Right ventricle myocardium superior (tissue), 1 donor: Measurements from ENCODE around the gene PLSCR5. TPM values are rescaled to one million over a fixed set of nuclear protein-coding genes. Genes with fewer than 3 reads are reported as not detected.

Experiments used
- ATAC-seq: fragments of 200-7000 bp; cut with Tn5 transposase; one replicate; pipeline ENCODE4 v1.9.1; 2020; ENCODE audit warnings: mild to moderate bottlenecking; ENCODE audit not compliant: poor library complexity
- DNase-seq: peaks from one replicate; pipeline ENCODE4 v3.0.0-alpha.2; 2020
- intact Hi-C: fragments of 100-400 bp; cut with DNase I; formaldehyde crosslinking; loops from one replicate; pipeline ENCODE4 v1.11.2; 2022
- long read RNA-seq: library from polyadenylated mRNA; unstranded; transcript quantifications from one replicate; pipeline ENCODE4 v2.0.0, GENCODE V29; 2021
- total RNA-seq: library from RNA; stranded (reverse); fragmentation: NEBNext Ultra II Directional; extraction: Animal tissue kit (Norgen Biotek cat#: 25700); gene quantifications from one replicate; pipeline ENCODE4 v1.2.1, GENCODE V29; 2021
- donor health status: DM: no; HTN: yes; CAD: no; lungs with severe emphysema.

Gene PLSCR5
- total RNA-seq, result not detected
- long read RNA-seq, result 0 reads

GRCh38 chr3:146605106-146605505, at the start of gene PLSCR5:
PLSCR5 (minus strand) TSS chr3:146605346; CDS start chr3:146605212, 134 bp downstream.
- intact Hi-C loops, result no loop called here
- DNase-seq (no peak), ATAC-seq (no peak)

DNA sequence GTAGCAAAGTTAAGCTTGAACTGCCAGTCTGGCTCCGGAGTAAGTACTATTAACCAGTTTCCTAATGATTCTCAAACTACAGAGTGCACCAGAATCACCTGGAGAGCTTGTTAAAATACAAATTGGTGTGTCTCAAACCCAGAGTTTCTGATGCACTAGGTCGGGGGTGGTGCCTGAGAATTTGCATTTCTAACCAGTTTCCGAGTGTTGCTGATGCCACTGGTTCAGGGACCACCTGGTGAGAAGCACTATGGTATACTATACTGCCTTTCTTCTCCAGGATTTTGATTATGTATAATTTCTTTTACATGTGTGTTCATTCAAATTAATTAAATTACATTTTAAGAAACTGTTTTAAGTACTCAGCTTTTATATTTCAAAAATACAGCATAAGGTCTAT, 48.8 kb upstream of the PLSCR5 start:
- no peak for ATAC-seq
- no peak for DNase-seq
- intact Hi-C loops, result loop anchor here (10.0 kb wide), 1 partner anchor 1261 kb away; no protein-coding TSS in a partner anchor

GRCh38 chr3:146650691-146651442, 45.7 kb upstream of the PLSCR5 start:
- intact Hi-C loops, result loop anchor here (10.0 kb wide), 1 partner anchor 1264 kb away; no protein-coding TSS in a partner anchor
- ATAC-seq (no peak), DNase-seq (no peak)

- ATAC-seq (no peak), DNase-seq (no peak)
- intact Hi-C loops, result no loop called here
These were observed 41.1 kb upstream of the PLSCR5 start for GRCh38 chr3:146646261-146646660.

DNA sequence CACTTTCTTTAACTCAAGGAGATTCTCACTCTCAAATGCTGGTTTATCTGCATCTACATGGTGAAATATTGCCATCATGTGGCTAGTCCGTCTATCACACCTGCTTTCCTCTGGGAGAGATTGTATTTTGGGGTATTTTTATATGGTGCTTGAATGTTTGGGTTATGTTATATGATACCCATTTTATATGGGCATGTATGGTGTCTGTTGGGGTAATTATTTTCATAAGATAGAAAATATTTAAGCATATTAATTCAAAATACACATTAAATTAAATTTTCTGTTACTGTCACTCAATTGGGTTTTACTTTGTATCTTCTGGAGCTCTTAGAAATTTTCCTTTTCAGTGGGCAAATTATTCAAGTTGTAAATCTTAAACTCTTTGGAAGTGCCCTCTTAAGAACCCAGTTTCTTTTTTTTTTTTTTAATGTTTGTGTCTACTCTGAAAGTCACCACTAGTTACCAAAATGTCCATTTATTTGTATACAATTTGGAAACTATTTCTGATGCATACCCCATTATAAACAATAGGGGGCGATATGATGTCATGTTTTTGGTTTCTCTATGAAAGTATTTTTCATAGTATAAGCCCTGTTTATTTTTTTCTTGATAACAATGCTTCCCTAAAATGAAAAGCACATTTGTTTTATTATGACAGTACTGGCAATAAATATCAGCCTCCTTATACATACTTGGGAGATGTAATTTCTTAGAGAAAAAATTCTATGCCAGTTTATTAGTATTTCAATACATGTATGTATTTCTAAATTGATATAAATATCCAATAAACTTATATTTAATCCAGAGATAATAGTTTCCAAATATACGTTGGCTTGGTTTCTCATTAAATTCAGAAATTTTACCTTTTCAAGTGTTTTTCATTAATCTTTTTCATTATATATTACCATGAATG, 36.1 kb upstream of the PLSCR5 start:
- DNase-seq (no peak), ATAC-seq (no peak)
- intact Hi-C loops, result no loop called here

GRCh38 chr3:146640361-146640760, 35.2 kb upstream of the PLSCR5 start:
- intact Hi-C loops, result no loop called here
- no peak for ATAC-seq
- DNase-seq, result no peak

DNA sequence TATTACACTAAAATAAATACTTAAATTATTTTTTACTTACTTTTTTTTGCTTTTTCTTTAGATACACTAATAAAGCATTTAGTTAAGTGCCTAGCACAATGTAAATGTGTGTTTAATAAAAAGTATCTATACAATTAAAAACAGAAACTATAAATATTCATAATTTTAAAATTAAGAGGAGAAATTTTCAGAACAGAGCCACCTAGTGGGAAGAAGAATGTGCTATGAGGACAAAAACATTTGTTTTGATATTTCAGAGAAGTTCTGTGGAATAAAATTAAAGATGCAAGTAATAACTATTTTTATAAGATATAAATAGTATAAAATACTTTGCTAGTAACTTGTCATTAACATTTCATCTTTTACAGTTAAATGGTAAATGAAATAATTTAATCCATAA, 33.6 kb upstream of the PLSCR5 start:
- DNase-seq, result no peak
- intact Hi-C loops, result no loop called here
- no peak for ATAC-seq

DNA sequence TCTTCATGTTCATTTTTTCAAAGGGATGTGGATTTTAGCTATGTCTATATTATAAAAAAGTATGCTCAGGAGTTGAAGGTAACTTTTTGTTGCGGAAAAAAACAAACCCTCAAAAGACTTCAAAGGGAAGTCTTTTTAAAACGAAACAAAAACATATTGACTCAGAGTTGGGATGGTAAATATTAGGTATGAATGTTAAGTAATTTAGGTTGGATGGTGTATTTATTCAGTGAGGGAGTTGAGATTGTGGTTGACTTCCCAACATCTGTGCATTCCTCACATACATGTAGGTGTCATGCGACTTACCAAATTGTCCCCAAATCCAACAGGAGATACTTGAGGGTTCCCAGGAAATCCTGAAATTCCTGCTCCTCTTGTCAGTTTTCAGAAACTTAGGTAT, 32.7 kb upstream of the PLSCR5 start:
- intact Hi-C loops, result no loop called here
- ATAC-seq, result no peak
- no peak for DNase-seq

DNA sequence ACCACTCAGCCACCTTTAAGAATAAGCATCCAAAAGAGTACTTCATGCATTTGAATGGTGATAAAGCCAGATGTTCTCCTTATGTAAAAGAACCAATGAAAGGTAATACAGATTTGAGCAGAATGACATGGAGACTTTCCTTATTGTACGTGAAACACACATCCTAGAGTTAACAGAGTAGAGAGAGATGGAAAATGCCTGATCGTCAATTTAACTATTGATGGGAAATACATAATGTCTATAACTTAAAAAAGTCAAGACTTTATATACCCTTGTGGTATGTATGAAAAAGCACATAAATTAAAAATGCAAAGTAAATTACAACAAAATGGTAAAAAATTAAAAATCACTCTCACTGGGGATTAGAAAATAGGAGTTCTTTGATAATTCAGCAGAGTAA, 31.7 kb upstream of the PLSCR5 start:
- ATAC-seq, result no peak
- intact Hi-C loops, result no loop called here
- no peak for DNase-seq

DNA sequence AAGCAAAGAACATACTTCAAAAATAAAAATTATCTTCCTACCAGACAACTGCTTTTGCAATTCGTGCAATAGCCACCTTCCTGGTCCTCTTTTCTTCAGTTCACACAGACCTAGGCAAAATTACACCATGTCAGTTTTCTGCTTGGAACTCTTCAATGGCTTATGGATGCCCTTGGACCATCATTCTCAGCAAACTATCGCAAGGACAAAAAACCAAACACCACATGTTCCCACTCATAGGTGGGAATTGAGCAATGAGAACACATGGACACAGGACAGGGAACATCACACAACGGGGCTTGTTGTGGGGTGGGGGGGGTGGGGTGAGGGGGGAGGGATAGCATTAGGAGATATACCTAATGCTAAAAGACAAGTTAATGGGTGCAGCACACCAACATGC, 29.2 kb upstream of the PLSCR5 start:
- DNase-seq (no peak), ATAC-seq (no peak)
- intact Hi-C loops, result no loop called here

- no peak for DNase-seq
- no peak for ATAC-seq
- intact Hi-C loops, result no loop called here
These were observed 23.5 kb upstream of the PLSCR5 start for GRCh38 chr3:146628671-146629070.

DNA sequence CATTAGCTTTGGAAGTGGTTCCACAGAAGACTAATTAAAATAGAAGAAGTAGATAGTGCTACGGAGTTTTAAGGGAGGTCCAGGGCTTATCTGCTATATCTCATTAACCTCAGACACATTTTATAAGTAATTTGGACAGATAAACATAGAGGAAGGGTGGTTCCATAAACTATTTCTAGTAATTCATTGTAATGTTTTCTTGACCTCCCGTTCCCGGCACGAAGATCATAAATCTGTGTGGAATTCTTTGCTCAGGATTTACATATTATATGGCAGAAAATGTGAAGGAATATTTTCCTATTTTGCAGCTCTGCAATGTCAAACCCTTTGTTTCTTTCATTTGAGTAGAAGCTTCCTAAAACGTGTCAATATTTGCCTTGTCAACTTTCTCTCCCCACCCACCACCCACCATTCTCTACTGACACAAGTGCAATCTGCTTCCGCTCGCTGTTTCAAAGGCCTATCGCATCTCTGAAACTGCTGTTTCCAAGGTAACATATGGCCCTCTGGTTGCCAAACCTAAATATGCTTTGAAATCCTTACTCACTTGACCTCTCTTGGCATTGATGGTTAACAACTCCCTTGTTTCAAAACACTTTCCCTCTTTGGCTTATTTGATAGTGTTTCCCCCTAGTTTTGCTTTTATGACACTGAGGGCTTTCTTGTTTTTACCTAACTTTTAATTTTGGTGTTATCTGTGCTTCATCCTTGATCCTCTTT, 21.4 kb upstream of the PLSCR5 start:
- DNase-seq (no peak), ATAC-seq (no peak)
- intact Hi-C loops, result no loop called here

GRCh38 chr3:146625186-146625775, 20.1 kb upstream of the PLSCR5 start:
- ATAC-seq, result no peak
- intact Hi-C loops, result no loop called here
- DNase-seq, result no peak

- DNase-seq (no peak), ATAC-seq (no peak)
- intact Hi-C loops, result no loop called here
These were observed 16.6 kb upstream of the PLSCR5 start for GRCh38 chr3:146621723-146622122.

DNA sequence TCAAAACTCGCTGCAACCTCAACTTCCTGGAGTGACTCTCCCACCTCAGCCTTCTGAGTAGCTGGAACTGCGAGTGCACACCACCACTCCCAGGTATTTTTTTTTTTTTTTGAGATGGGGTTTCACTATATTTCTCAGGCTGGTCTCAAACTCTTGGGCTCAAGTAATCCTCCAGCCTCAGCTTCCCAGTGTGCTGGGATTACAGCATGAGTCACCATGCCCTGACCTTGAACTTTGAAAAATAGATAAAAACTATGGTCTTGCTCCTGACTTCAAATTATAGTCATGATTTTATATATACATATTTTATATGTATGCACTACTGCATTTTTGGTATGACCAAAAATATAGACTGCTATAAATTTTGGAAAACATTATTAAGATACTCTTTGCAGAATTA, 6.9 kb upstream of the PLSCR5 start:
- intact Hi-C loops, result no loop called here
- DNase-seq (no peak), ATAC-seq (no peak)

DNA sequence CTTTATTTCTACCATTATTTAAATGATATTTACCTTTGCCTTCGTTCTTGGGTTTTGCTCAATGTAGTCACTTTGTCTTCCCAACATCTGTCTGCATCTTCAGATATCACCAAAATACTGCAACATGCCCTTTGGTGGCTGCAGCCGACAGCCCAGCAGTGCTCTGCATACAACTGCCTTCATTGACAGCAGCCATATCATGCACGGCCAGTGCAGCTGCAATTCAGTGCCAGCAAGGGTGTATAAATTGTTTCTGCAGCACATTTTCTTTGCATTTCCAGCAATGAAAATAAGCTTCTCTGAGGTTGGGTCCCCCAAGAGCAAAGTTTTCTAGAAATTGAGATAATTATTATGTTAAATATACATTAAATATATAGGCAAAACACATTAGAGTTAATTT, 6.0 kb upstream of the PLSCR5 start:
- intact Hi-C loops, result no loop called here
- no peak for ATAC-seq
- DNase-seq, result no peak

DNA sequence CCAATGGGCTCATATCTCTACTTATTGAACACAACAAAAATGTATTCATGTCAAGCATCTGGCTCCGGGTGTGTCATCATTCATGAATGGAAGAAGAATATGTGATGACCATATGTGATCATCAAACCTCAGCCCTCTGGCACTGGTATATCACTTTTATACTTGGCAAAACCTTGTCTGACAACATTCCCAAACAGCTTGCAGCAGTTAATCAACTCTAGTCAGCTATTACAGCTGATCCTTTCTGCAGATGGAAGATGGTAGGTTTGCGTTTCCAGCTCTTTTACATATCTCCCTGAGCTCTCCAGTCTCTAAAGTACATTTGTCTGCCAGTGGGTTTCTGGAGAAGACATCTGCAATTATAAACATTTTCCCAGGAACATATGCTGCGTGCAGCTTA, 6.6 kb downstream of the PLSCR5 start:
- intact Hi-C loops, result no loop called here
- DNase-seq (no peak), ATAC-seq (no peak)

DNA sequence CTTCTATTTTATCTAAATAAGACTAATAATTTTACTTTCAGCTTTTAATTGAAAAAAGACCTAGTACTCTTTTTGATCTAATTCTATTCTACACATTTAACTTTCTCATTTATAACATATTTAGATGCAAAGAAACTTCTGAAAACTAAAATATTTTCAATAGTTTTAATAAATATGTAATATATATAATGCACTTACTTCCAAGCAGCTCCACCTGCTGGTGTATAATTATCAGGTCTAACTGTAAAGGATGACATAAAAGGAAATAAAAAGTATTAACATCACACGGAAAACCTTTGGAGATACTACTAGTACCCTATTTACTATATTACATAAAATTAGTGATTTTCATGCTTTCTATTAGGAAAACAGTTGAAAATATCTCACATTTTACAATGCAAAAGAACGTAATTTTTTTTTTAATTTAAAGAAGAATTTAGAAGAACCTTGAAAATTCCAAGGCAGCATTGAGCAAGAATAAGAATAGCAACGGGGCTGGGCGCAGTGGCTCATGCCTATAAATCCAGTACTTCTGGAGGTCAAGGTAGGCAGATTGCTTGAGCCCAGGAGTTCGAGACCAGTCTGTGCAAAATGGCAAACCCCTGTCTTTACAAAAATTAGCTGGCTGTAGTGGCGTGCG, 10.2 kb downstream of the PLSCR5 start:
- intact Hi-C loops, result no loop called here
- ATAC-seq (no peak), DNase-seq (no peak)

- no peak for DNase-seq
- ATAC-seq, result no peak
- intact Hi-C loops, result no loop called here
These were observed 11.4 kb downstream of the PLSCR5 start for GRCh38 chr3:146593776-146594175.
